H1 (cell line): ENCODE measurements around the gene MAGOHB.
"Not testable (repeated sequence)": the region's sequence is repeated elsewhere in the genome, so short reads cannot be mapped to it uniquely, and the experiment has no call there.

Experiments used
- EP300 ChIP-seq, 2 experiments: IDR thresholded peaks; 1 replicate in 1 of 2; 2 replicates in 1 of 2; pipeline ENCODE4 v1.6.1; 2011 to 2012; ENCODE audit warnings: low read depth in 2 of 2, low read length in 2 of 2, mild to moderate bottlenecking in 2 of 2, borderline replicate concordance in 1 of 2, inconsistent platforms in 1 of 2, moderate library complexity in 1 of 2
- JUND ChIP-seq: IDR thresholded peaks from 2 replicates; pipeline ENCODE4 v1.6.1; 2011; ENCODE audit warnings: mild to moderate bottlenecking, improper control_type of control experiment, low read length
- POLR2A ChIP-seq, 2 experiments: IDR thresholded peaks; 1 replicate in 1 of 2; 2 replicates in 1 of 2; pipeline ENCODE4 v1.6.1; 2011; ENCODE audit warnings: low read depth in 2 of 2, low read length in 2 of 2, mild to moderate bottlenecking in 2 of 2; ENCODE audit errors: control extremely low read depth in 1 of 2
- TEAD4 ChIP-seq: IDR thresholded peaks from 2 replicates; pipeline ENCODE4 v1.6.1; 2012; ENCODE audit warnings: low read depth, low read length, inconsistent platforms, mixed read lengths

GRCh38 chr12:10611258-10611657, 2.2 kb downstream of the MAGOHB start:
- TF ChIP-seq TEAD4; EP300 (IDR thresholded peaks at IDR 0.05; ENCODE audit: borderline replicate concordance in 1 of 2, low read depth in 2 of 2, low read length in 2 of 2); JUND; POLR2A (IDR thresholded peaks at IDR 0.05; ENCODE audit: control extremely low read depth in 1 of 2, low read depth in 2 of 2, low read length in 2 of 2): not testable (repeated sequence)
